Keratinocyte (primary cell): ENCODE data around the gene SDHAF1.

Experiments used
- CTCF ChIP-seq, 3 experiments: IDR thresholded peaks in 1 of 3; conservative IDR thresholded peaks in 1 of 3; optimal IDR thresholded peaks in 1 of 3; 2 replicates in 2 of 3; 3 replicates in 1 of 3; pipeline versions ENCODE3 to v1.5.1; 2011; ENCODE audit warnings: low read length in 3 of 3, mild to moderate bottlenecking in 3 of 3, moderate library complexity in 2 of 3, control low read depth in 1 of 3, inconsistent platforms in 1 of 3; ENCODE audit not compliant: insufficient read depth in 2 of 3; ENCODE audit errors: extremely low read depth in 1 of 3
- EZH2 ChIP-seq: IDR thresholded peaks from one replicate; pipeline ENCODE4 v1.6.1; 2012; ENCODE audit warnings: inconsistent platforms, mild to moderate bottlenecking, low read length, moderate library complexity

- TF ChIP-seq EZH2 (no peak), CTCF (optimal IDR thresholded peaks at IDR 0.05 in 1 of 3, IDR thresholded peaks at IDR 0.05 in 1 of 3, conservative IDR thresholded peaks at IDR 0.05 in 1 of 3; ENCODE audit: extremely low read depth in 1 of 3, insufficient read depth in 2 of 3, low read length in 3 of 3) (no peak)
These were observed 12.0 kb downstream of the SDHAF1 start for GRCh38 chr19:36006955-36007354.
